GM23338 (cell line): ENCODE measurements around the gene KCNQ1OT1. TPM values are rescaled to one million over a fixed set of nuclear protein-coding genes. Genes with fewer than 3 reads are reported as not detected.

ENCODE experiments used
- ATAC-seq: fragments of 200-7000 bp; cut with Tn5 transposase; 3 replicates; pipeline ENCODE4 v1.9.1; 2020
- DNase-seq: peaks from one replicate; pipeline ENCODE4 v3.0.0-alpha.2; 2015; ENCODE audit warnings: low spot score
- H2AFZ ChIP-seq: fragments of 200-600 bp; sonication (generic); 2 replicates; pipeline ENCODE4 v1.8.0; 2016; ENCODE audit warnings: antibody characterized with exemption, mild to moderate bottlenecking, moderate library complexity
- H3F3A ChIP-seq: fragments of 200-600 bp; sonication (generic); replicated peaks from 2 replicates; pipeline ENCODE4 v1.8.0; 2017; ENCODE audit warnings: antibody characterized with exemption, mixed run types, low read depth
- H3K27ac ChIP-seq: fragments of 200-600 bp; sonication (generic); 2 replicates; pipeline ENCODE4 v1.6.1; 2016; ENCODE audit warnings: low read depth
- H3K27me3 ChIP-seq: fragments of 200-600 bp; sonication (generic); 2 replicates; pipeline ENCODE4 v1.8.0; 2016; ENCODE audit warnings: mild to moderate bottlenecking, mixed run types, moderate library complexity; ENCODE audit not compliant: insufficient read depth
- H3K36me3 ChIP-seq: fragments of 200-600 bp; sonication (generic); 2 replicates; pipeline ENCODE4 v1.8.0; 2016; ENCODE audit warnings: mild to moderate bottlenecking; ENCODE audit not compliant: insufficient read depth
- H3K4me1 ChIP-seq: fragments of 200-600 bp; sonication (generic); 2 replicates; pipeline ENCODE4 v1.8.0; 2016; ENCODE audit warnings: mild to moderate bottlenecking, moderate library complexity; ENCODE audit not compliant: insufficient read depth
- H3K4me2 ChIP-seq: fragments of 200-600 bp; sonication (generic); 2 replicates; pipeline ENCODE4 v1.7.1; 2017; ENCODE audit warnings: mixed run types
- H3K4me3 ChIP-seq: fragments of 200-600 bp; sonication (generic); 2 replicates; pipeline ENCODE4 v1.6.1; 2016; ENCODE audit warnings: mixed run types
- H3K79me2 ChIP-seq: fragments of 200-600 bp; sonication (generic); replicated peaks from 2 replicates; pipeline ENCODE4 v1.8.0; 2017; ENCODE audit warnings: mild to moderate bottlenecking; ENCODE audit not compliant: insufficient read depth
- H3K9me2 ChIP-seq: fragments of 200-600 bp; sonication (generic); 2 replicates; pipeline ENCODE4 v1.8.0; 2017; ENCODE audit not compliant: insufficient read depth
- H4K20me1 ChIP-seq: fragments of 200-600 bp; sonication (generic); replicated peaks from 2 replicates; pipeline ENCODE4 v1.8.0; 2017; ENCODE audit warnings: mild to moderate bottlenecking; ENCODE audit not compliant: insufficient read depth
- H3K27ac Mint-ChIP-seq: 2 replicates; pipeline ENCODE4 v1.8.0; 2020; ENCODE audit warnings: inconsistent platforms, mild to moderate bottlenecking, moderate library complexity, mixed read lengths
- H3K27me3 Mint-ChIP-seq: 3 replicates; pipeline ENCODE4 v1.8.0; 2022; ENCODE audit warnings: low read depth, mild to moderate bottlenecking, moderate library complexity, mixed read lengths, inconsistent platforms; ENCODE audit not compliant: insufficient read depth, poor library complexity
- H3K36me3 Mint-ChIP-seq: 3 replicates; pipeline ENCODE4 v1.8.0; 2021; ENCODE audit warnings: low read depth, mild to moderate bottlenecking, inconsistent platforms, moderate library complexity, mixed read lengths
- H3K4me1 Mint-ChIP-seq: 3 replicates; pipeline ENCODE4 v1.8.0; 2020; ENCODE audit warnings: mild to moderate bottlenecking, inconsistent platforms, mixed read lengths
- H3K4me3 Mint-ChIP-seq: 3 replicates; pipeline ENCODE4 v1.8.0; 2021; ENCODE audit warnings: moderate library complexity, mild to moderate bottlenecking, inconsistent platforms, mixed read lengths
- H3K9me3 Mint-ChIP-seq: 3 replicates; pipeline ENCODE4 v1.8.0; 2020; ENCODE audit warnings: moderate library complexity, mild to moderate bottlenecking, inconsistent platforms, mixed read lengths
- CREB1 ChIP-seq: fragments of 250-450 bp; sonication (Bioruptor Pico); IDR thresholded peaks from 2 replicates; pipeline ENCODE4 v1.5.0; 2020; ENCODE audit warnings: low read depth, mild to moderate bottlenecking, moderate library complexity
- CTCF ChIP-seq, 2 experiments: fragments of 200-600 bp in 1 of 2; sonication (generic) in 1 of 2; conservative IDR thresholded peaks; 2 replicates each; pipeline versions ENCODE4 v1.5.1 to v1.6.1; 2016 to 2017; ENCODE audit warnings: antibody characterized with exemption in 2 of 2, low read depth in 2 of 2, mild to moderate bottlenecking in 2 of 2, moderate library complexity in 1 of 2
- ETS1 ChIP-seq: IDR thresholded peaks from 2 replicates; pipeline ENCODE4 v1.6.1; 2016; ENCODE audit warnings: antibody characterized with exemption
- EZH2 ChIP-seq: fragments of 200-600 bp; sonication (generic); IDR thresholded peaks from one replicate; pipeline ENCODE4 v1.8.0; 2017; ENCODE audit warnings: antibody characterized with exemption, mild to moderate bottlenecking, low read depth; ENCODE audit not compliant: unreplicated experiment
- EZH2phosphoT487 ChIP-seq: fragments of 200-600 bp; sonication (generic); IDR thresholded peaks from one replicate; pipeline ENCODE4 v1.8.1; 2018; ENCODE audit warnings: antibody characterized with exemption; ENCODE audit not compliant: unreplicated experiment
- JUNB ChIP-seq: IDR thresholded peaks from one replicate; pipeline ENCODE4 v1.6.1; 2016; ENCODE audit warnings: antibody characterized with exemption; ENCODE audit not compliant: unreplicated experiment
- NANOG ChIP-seq: IDR thresholded peaks from 2 replicates; pipeline ENCODE4 v1.6.1; 2016; ENCODE audit warnings: antibody characterized with exemption, borderline replicate concordance
- POLR2AphosphoS5 ChIP-seq: IDR thresholded peaks from 2 replicates; pipeline ENCODE4 v1.6.1; 2016; ENCODE audit warnings: antibody characterized with exemption, low read depth
- REST ChIP-seq: IDR thresholded peaks from one replicate; pipeline ENCODE4 v1.6.1; 2018; ENCODE audit warnings: antibody characterized with exemption; ENCODE audit not compliant: unreplicated experiment
- STAT1 ChIP-seq: IDR thresholded peaks from one replicate; pipeline ENCODE4 v1.6.1; 2016; ENCODE audit warnings: antibody characterized with exemption; ENCODE audit not compliant: unreplicated experiment
- ZNF114 ChIP-seq: fragments of 250-450 bp; sonication (Bioruptor Pico); IDR thresholded peaks from 2 replicates; pipeline ENCODE4 v1.5.0; 2020; ENCODE audit warnings: mild to moderate bottlenecking, moderate library complexity
- ZNF331 ChIP-seq: fragments of 250-450 bp; sonication (Bioruptor Pico); IDR thresholded peaks from 2 replicates; pipeline ENCODE4 v1.5.0; 2020; ENCODE audit warnings: low read depth, mild to moderate bottlenecking, moderate library complexity
- ZNF462 ChIP-seq: fragments of 250-450 bp; sonication (Bioruptor Pico); IDR thresholded peaks from 2 replicates; pipeline ENCODE4 v1.5.0; 2020; ENCODE audit warnings: mild to moderate bottlenecking, moderate library complexity
- polyA plus RNA-seq: library from polyadenylated mRNA; unstranded; fragments of >200 nt; fragmentation: Nextera tagmentation; extraction: Ambion mirVana; gene quantifications from 2 replicates; pipeline ENCODE4 v1.2.1, GENCODE V29; 2016
- total RNA-seq: library from RNA; depleted of rRNA; stranded (reverse); fragments of >200 nt; shearing (Covaris generic); gene quantifications from 2 replicates; pipeline ENCODE4 v1.2.3, GENCODE V29; 2014

Gene KCNQ1OT1
- total and polyA plus RNA-seq, 2 experiments from 2014 or later = 1.5 to 4.2 TPM

GRCh38 chr11:2713094-2713493 lies 13.3 kb upstream of the KCNQ1OT1 start:
- Mint-ChIP-seq H3K27ac (no peak overlapping the region), H3K9me3 (peaks cover 15% of the 10 kb centered on the region; the same call in 2 of the 3 replicates)
- TF ChIP-seq ETS1 = no peak
- TF ChIP-seq NANOG = no peak
- TF ChIP-seq EZH2phosphoT487 = no peak
- no peak for TF ChIP-seq REST
- no peak for TF ChIP-seq JUNB
- TF ChIP-seq ZNF114 (CRISPR knock-in tag) = no peak
- TF ChIP-seq CREB1 = no peak
- TF ChIP-seq EZH2 = no peak
- no peak for TF ChIP-seq STAT1
- no peak for TF ChIP-seq POLR2AphosphoS5
- TF ChIP-seq ZNF462 = no peak
- TF ChIP-seq CTCF (conservative IDR thresholded peaks at IDR 0.05; ENCODE audit: low read depth in 2 of 2) = no peak
- TF ChIP-seq ZNF331 (CRISPR knock-in tag) = no peak

More at GRCh38 chr11:2713094-2713493, 13.3 kb upstream of the KCNQ1OT1 start:
- H3K4me3 Mint-ChIP-seq = no peak overlapping the region; the same call in 2 of the 3 replicates
- no peak overlapping the region for H3K4me3 ChIP-seq
- no peak overlapping the region for H2AFZ ChIP-seq
- H3K36me3 ChIP-seq = peaks cover 11% of the 10 kb centered on the region
- H4K20me1 ChIP-seq = no peaks in the 10 kb centered on the region
- peaks cover 15% of the 10 kb centered on the region; the same call in 2 of the 3 replicates for H3K36me3 Mint-ChIP-seq
- no peak overlapping the region for H3K27ac ChIP-seq
- DNase-seq (no peak), ATAC-seq (no peak)
- H3K4me1 ChIP-seq = peaks cover under 1% of the 10 kb centered on the region
- H3K27me3 Mint-ChIP-seq = peaks cover 44% of the 10 kb centered on the region
- H3K4me1 Mint-ChIP-seq = peaks cover 5% of the 10 kb centered on the region
- no peaks in the 10 kb centered on the region for H3K79me2 ChIP-seq
- no peak overlapping the region for H3K4me2 ChIP-seq
- no peaks in the 10 kb centered on the region for H3F3A ChIP-seq
- H3K27me3 ChIP-seq = peaks cover 75% of the 10 kb centered on the region; the same call in 1 of the 2 replicates
- no peaks in the 10 kb centered on the region for H3K9me2 ChIP-seq
